ENCODE measurements around the gene PRR16.
"Not testable (repeated sequence)": the region's sequence is repeated elsewhere in the genome, so short reads cannot be mapped to it uniquely, and the experiment has no call there.

PRR16 gene

GRCh38 chr5:120463991-120464626, at the start of gene PRR16:
PRR16 (plus strand) TSS chr5:120464300.
- POLR2A ChIA-PET: no interaction called here
- TF ChIP-seq CTCF (IDR thresholded peaks at IDR 0.05; ENCODE audit: insufficient read depth, low read length, missing control alignments): peak; percentile 35
- no peak for DNase-seq (ENCODE audit: low read depth, low spot score)
- peak within 1 kb of the TSS; percentile 85 for H3K4me3 ChIP-seq (ENCODE audit: low read depth, low read length)
- CTCF ChIA-PET: interaction anchor here (1.2 to 1.5 kb wide), 3 partner anchors 340 to 993 kb away, joined by 3 to 7 read pairs (median 5); no protein-coding TSS in a partner anchor

- POLR2A ChIA-PET: no interaction called here
- CTCF ChIA-PET: interaction anchor here (0.9 kb wide), 1 partner anchor 32 kb away, joined by 3 read pairs; no protein-coding TSS in a partner anchor
- no peak overlapping the region for H3K4me3 ChIP-seq (ENCODE audit: low read depth, low read length)
- no peak for DNase-seq (ENCODE audit: low read depth, low spot score)
- no peak for TF ChIP-seq CTCF (IDR thresholded peaks at IDR 0.05; ENCODE audit: insufficient read depth, low read length, missing control alignments)
These were observed 48.1 kb upstream of the PRR16 start for GRCh38 chr5:120415985-120416384.

- no peak for TF ChIP-seq CTCF (IDR thresholded peaks at IDR 0.05; ENCODE audit: insufficient read depth, low read length, missing control alignments)
- no peak overlapping the region for H3K4me3 ChIP-seq (ENCODE audit: low read depth, low read length)
- DNase-seq (ENCODE audit: low read depth, low spot score): no peak
- ChIA-PET CTCF (no interaction called here), POLR2A (no interaction called here)
These were observed 45.0 kb upstream of the PRR16 start for GRCh38 chr5:120419127-120419526.

GRCh38 chr5:120426633-120427275, 37.3 kb upstream of the PRR16 start:
- H3K4me3 ChIP-seq (ENCODE audit: low read depth, low read length); DNase-seq (ENCODE audit: low read depth, low spot score); CTCF ChIA-PET; POLR2A ChIA-PET: not testable (repeated sequence)

- DNase-seq (ENCODE audit: low read depth, low spot score): no peak
These were observed 33.5 kb upstream of the PRR16 start for GRCh38 chr5:120430572-120430971.

GRCh38 chr5:120432861-120433260, 31.2 kb upstream of the PRR16 start:
- TF ChIP-seq CTCF (IDR thresholded peaks at IDR 0.05; ENCODE audit: insufficient read depth, low read length, missing control alignments): no peak
- DNase-seq (ENCODE audit: low read depth, low spot score): no peak
- no peak overlapping the region for H3K4me3 ChIP-seq (ENCODE audit: low read depth, low read length)
- ChIA-PET CTCF (no interaction called here), POLR2A (no interaction called here)

More at GRCh38 chr5:120430572-120430971, 33.5 kb upstream of the PRR16 start:
- no peak for TF ChIP-seq CTCF (IDR thresholded peaks at IDR 0.05; ENCODE audit: insufficient read depth, low read length, missing control alignments)
- H3K4me3 ChIP-seq (ENCODE audit: low read depth, low read length): no peak overlapping the region
- ChIA-PET CTCF (interaction anchor here (1.0 kb wide), 1 partner anchor 25 kb away, joined by 3 read pairs; no protein-coding TSS in a partner anchor), POLR2A (no interaction called here)
